HAP-1 (cell line): ENCODE data around the gene COPA.

Experiments
- DNase-seq, 2 experiments: peaks; one replicate each; pipeline ENCODE4 v3.0.0-alpha.2; 2016 to 2020; ENCODE audit warnings: low spot score in 2 of 2
- H3K27me3 ChIP-seq: fragments of 250-450 bp; sonication (Bioruptor Pico); 2 replicates; pipeline ENCODE4 v1.5.1; 2020; ENCODE audit warnings: low read depth, mild to moderate bottlenecking, moderate library complexity
- H3K36me3 ChIP-seq: fragments of 250-450 bp; sonication (Bioruptor Pico); replicated peaks from 2 replicates; pipeline ENCODE4 v1.5.1; 2020; ENCODE audit warnings: mild to moderate bottlenecking
- H3K4me1 ChIP-seq: fragments of 250-450 bp; sonication (Bioruptor Pico); 2 replicates; pipeline ENCODE4 v1.5.1; 2020; ENCODE audit warnings: mild to moderate bottlenecking
- H3K4me3 ChIP-seq: fragments of 250-450 bp; sonication (Bioruptor Pico); 2 replicates; pipeline ENCODE4 v1.5.1; 2020; ENCODE audit warnings: mild to moderate bottlenecking, moderate library complexity
- H3K9me3 ChIP-seq: fragments of 250-450 bp; sonication (Bioruptor Pico); 2 replicates; pipeline ENCODE4 v1.5.1; 2020; ENCODE audit warnings: mild to moderate bottlenecking, moderate library complexity
- in situ Hi-C: fragments of 300-500 bp; cut with MboI; formaldehyde crosslinking; loops from 3 replicates; pipeline ENCODE4 v1.14.3; 2020; ENCODE audit warnings: low sequenced_read_pairs, inconsistent platforms, mixed read lengths

COPA gene

DNA sequence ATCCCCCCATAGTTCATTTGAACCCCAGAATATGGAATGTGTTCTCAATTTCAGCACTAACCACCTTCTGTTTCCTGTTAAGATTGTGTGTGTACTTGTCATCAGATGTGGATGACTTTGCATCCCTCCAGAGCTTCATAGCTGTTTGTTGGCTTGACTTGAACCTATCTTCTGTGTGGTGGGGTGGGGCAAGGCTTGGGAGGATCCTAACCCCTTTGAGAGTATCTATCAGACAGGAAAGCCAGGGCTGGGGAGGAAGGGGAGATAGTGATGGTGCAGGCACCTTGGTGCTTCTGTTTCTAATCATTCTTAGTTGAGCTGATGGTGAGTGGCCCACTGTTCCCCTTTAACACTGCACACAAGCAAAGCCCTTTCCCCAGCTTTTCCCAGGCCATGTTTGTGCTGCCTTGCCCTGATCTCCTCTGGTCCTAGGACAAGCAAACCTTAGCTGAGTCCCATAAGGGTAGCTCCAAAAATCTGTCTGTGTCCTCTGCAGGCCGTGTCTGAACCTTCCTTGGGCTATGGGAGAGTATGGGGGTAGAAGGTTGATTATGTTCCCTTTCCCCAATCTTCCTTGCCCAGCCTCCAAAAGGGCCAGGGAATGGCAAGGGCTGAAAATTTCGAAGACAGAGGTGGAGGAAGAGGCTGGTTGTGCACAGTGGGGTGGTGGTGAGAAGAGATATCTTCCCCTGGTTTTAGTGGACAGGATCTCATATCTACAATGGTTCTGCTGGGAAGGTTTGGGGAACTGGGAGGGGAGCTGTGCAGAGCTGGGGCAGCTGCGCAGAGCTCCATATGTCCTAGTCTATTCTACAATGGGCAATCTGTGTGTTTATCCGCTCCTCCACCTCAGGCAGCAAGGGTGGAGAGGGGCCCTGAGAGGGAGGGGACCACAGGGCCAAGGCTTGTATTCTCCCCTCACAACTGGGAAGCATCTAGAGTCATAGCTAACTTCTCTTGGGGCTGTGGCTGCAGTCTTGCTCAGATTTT, 25.2 kb upstream of the COPA start:
- H3K4me3 ChIP-seq: no peak overlapping the region
- peaks cover 5% of the 10 kb centered on the region for H3K4me1 ChIP-seq
- in situ Hi-C loops: loop anchor here (25.0 kb wide), 1 partner anchor 431 kb away; the partner anchor contains the start of genes IGSF9 and TAGLN2
- H3K27me3 ChIP-seq: no peaks in the 10 kb centered on the region
- no peaks in the 10 kb centered on the region for H3K36me3 ChIP-seq
- DNase-seq: no peak
- H3K9me3 ChIP-seq: no peaks in the 10 kb centered on the region

DNA sequence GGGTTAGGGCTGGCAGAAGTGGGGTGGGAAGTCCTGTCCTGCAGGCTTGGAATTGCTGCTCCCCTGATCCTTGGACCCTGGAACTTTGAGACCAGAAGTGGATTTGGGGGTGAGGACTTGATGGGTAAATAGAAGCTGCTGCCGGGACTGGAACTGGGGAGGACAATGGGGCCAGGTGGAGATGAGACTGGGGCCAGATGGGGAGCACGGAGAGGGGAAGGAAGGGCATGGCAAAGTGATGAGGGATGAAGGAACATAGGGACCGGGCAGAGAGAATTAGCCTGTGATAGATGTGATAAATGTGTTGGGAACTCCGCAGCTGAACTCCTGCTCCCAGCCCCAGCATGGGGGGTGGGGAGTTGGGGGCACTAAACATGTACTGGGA, 24.5 kb upstream of the COPA start:
- no peaks in the 10 kb centered on the region for H3K36me3 ChIP-seq
- in situ Hi-C loops: loop anchor here (25.0 kb wide), 1 partner anchor 430 kb away; the partner anchor contains the start of genes IGSF9 and TAGLN2
- no peak for DNase-seq
- H3K4me3 ChIP-seq: no peak overlapping the region
- H3K9me3 ChIP-seq: no peaks in the 10 kb centered on the region
- H3K27me3 ChIP-seq: no peaks in the 10 kb centered on the region
- H3K4me1 ChIP-seq: peaks cover 13% of the 10 kb centered on the region

DNA sequence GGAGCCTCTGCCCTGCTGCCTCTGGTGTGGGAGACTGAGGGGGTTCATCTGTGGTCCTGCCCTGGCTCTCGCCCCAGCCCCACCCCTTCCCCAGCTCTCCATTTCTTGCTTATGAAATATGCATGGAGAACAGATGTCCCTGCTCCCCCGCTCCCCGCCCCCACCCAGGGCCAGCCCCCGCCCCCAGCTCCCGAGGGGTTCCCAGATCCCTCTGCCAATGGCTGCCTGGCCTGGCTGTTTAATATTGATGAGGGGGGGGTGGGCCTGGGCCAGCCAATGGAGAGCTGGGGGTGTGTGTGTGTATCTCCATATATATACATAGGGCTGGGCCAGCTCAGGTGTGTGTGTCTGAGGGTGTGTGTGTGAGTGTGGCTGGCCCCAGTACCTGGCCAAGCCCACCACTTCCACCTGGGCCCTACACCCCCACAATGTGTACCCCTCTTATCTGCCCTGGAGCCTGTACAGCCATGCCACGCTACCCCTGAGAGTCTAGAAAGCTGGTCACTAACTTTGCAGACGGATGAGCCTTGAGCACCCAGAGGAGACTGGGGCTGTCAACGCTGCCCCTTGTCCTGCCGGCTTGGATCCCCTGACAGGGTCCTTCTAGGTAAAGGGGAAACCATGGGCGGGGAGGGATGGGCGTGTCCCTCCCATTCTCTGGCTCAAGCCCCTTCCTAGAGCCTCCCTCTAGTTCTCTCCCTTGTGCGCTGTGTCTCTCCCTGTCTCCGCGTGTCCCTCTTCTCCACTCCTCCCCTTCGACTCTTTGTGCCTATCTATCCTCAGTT, 23.9 kb upstream of the COPA start, which contains the start of gene NHLH1:
NHLH1 (plus strand) TSS at position 341 of the 785 bp plus-strand sequence. CDS start 3,661 bp downstream, outside the sequence.
- no peaks in the 10 kb centered on the region for H3K36me3 ChIP-seq
- H3K27me3 ChIP-seq: no peaks in the 10 kb centered on the region
- H3K9me3 ChIP-seq: no peaks in the 10 kb centered on the region
- DNase-seq: no peak
- in situ Hi-C loops: loop anchor here (25.0 kb wide), 1 partner anchor 430 kb away; the partner anchor contains the start of genes IGSF9 and TAGLN2
- peaks cover 18% of the 10 kb centered on the region for H3K4me1 ChIP-seq
- H3K4me3 ChIP-seq: no peak within 1 kb of the TSS

DNA sequence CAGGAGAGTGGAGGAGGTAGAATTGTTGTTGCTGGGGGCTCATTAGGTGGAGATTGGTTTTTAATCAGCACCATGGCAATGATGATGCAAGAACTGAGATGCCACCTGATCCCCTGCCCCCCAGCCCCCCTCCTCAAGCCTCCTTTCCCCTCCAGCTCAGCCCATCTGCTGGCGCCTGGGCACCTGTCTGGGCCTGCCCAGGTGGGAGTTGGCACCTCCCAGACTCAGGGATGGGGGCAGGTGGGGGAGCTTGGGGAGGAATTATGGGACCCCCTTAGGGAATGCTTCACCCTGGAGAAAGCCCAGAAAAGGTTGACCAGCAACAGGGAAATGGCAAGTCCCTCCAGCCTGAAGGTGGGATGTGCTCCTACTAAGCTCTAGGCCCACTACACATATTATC, 22.3 kb upstream of the COPA start:
- H3K4me1 ChIP-seq: peaks cover 23% of the 10 kb centered on the region
- no peaks in the 10 kb centered on the region for H3K9me3 ChIP-seq
- in situ Hi-C loops: loop anchor here (25.0 kb wide), 1 partner anchor 428 kb away; the partner anchor contains the start of genes IGSF9 and TAGLN2
- no peak overlapping the region for H3K4me3 ChIP-seq
- peaks cover 11% of the 10 kb centered on the region; the same call in 1 of the 2 replicates for H3K36me3 ChIP-seq
- H3K27me3 ChIP-seq: no peaks in the 10 kb centered on the region
- DNase-seq: no peak

DNA sequence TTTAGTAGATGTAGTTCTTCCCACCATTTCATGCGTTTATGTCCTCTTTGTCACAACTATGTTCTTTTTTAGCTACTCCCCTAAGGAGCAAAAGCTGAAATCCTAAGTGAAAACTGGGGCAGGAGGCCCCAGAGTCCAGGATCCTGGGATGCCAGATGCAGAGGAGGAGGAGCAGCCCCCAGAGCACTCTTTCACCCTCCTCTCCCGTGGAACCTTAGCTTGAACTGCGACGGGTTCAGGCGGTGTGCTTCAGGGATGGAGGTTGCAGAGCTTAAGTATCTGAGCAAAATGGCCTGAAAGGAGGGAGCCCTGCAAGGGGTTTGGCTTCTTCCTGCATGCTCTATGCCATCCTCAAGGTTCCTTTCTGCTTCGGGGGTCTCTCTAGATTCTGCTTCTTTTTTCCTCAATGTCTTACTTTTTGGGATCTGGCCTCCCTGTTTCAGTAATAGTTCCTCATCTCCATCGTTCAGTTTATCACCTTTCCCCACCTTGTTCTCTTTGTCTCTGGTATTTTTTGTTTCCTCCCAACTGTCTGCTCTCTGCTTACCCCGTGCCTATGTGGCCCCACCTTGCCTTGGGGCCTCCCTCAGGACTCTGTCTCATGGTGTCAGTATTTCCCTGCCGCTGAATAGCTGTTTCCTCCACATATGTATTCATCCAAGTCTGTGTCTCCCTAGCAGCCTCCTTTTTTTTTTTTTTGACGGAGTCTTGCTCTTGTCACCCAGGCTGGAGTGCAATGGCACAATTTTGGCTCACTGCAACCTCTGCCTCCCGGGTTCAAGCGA, 21.1 kb upstream of the COPA start:
- DNase-seq: no peak
- Histone ChIP-seq H3K36me3 (peaks cover 15% of the 10 kb centered on the region; the same call in 1 of the 2 replicates), H3K27me3 (no peaks in the 10 kb centered on the region), H3K4me3 (no peak overlapping the region), H3K4me1 (peaks cover 23% of the 10 kb centered on the region), H3K9me3 (no peaks in the 10 kb centered on the region)
- in situ Hi-C loops: loop anchor here (25.0 kb wide), 1 partner anchor 427 kb away; the partner anchor contains the start of genes IGSF9 and TAGLN2

DNA sequence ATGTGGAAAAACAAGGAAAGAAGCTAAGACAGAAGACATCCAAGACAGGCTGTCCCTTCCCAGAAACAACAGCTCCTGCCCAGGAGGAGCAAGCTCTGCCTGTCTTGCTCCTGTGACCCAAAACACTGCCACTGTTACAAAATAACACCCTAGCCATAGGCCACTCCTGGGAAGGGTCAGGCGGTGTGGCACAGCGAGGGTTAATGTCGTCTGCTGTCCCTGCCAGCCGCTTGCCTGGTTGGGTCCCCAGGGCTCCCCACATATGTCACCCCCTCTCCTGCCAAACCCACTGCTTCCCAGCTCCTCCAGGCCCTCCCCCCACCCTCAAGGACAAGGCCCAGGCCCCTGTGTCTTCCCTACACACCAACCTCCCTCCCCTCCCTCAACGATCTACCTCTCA, 20.0 kb upstream of the COPA start:
- Histone ChIP-seq H3K4me1 (peaks cover 23% of the 10 kb centered on the region), H3K36me3 (peaks cover 18% of the 10 kb centered on the region; the same call in 1 of the 2 replicates), H3K27me3 (no peaks in the 10 kb centered on the region), H3K4me3 (no peak overlapping the region), H3K9me3 (no peaks in the 10 kb centered on the region)
- peak in 1 of 2 experiments; percentile 35 for DNase-seq
- in situ Hi-C loops: loop anchor here (25.0 kb wide), 1 partner anchor 426 kb away; the partner anchor contains the start of genes IGSF9 and TAGLN2

DNA sequence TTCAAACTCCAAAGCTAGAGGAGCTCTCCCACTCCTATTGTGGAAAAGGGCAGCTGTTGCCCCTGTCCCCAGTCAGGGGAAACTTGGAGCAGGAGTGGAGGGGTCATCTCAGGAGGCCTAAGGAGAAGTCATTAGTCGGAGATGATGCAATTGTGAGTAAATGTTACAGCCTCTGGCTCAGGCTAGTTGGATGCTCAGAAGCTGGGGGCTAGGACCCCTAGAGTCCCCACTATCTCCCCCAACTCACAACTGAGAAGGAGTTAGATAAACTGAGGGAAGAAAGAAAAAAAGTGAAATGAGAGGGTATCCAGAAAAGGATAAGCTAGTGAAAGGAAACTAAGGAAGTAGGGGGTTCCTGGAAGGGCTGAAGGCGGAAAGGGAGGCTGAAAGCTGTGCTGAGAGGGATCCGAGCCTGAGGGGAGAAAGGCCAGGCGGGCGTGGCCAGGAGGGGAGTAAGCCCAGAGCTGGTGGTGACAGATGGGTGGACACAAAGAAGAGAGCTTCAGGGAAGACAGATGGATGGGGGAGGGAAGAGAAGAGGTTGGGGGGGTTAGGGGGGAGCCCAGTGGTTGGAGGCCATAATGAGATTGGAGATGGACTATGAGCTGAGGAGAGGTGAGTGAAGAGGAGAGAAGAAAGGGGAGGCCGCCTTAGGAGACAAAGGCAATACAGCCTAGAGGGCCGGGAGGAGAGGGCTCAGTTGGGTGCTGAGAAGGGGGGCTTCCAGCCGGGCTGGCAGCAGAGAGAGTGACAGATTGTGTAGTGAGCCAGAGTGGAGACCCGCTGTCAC, 19.3 kb upstream of the COPA start:
- Histone ChIP-seq H3K4me1 (peaks cover 23% of the 10 kb centered on the region), H3K36me3 (peaks cover 21% of the 10 kb centered on the region; the same call in 1 of the 2 replicates), H3K27me3 (no peaks in the 10 kb centered on the region), H3K4me3 (no peak overlapping the region), H3K9me3 (no peaks in the 10 kb centered on the region)
- in situ Hi-C loops: loop anchor here (25.0 kb wide), 1 partner anchor 425 kb away; the partner anchor contains the start of genes IGSF9 and TAGLN2
- DNase-seq: peak; percentile 41 to 79

DNA sequence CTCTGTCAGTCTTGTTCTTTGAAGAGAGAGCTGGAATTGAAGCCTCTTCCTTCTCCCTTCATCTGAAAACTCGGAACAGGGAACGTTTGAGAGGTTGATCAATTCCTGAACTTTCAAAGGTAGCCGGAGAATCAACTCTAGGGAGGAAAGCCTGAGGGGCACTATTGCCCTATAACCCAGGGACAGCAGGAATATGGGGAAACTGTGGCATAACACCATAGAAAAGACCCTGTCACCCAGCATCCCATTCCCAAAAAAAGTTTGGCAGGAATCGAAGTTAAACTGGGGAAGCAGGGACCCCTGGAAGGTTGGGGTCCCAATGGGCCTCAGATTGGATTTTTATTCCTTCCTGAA, 18.7 kb upstream of the COPA start:
- in situ Hi-C loops: loop anchor here (25.0 kb wide), 1 partner anchor 424 kb away; the partner anchor contains the start of genes IGSF9 and TAGLN2
- no peak for DNase-seq
- H3K4me3 ChIP-seq: no peak overlapping the region

DNA sequence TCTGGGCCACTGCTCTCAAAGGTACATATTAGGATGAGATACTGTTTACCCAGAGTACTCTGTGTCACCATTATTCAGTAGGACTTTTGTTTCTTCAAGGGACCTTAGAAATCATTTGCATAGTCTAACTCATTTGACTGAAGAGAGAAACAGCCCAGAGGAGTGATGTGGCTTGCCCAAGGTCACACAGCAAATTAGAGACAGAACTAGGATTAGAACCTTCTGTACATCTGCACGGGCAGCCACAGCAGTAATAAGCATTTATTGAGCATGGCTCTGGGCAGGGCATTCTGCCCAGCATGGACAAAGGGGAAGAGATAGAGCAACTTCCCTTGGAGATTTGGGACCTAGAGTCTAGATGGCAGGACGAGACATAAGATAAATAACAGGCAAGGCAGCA, 18.1 kb upstream of the COPA start:
- no peak overlapping the region for H3K4me3 ChIP-seq
- in situ Hi-C loops: loop anchor here (25.0 kb wide), 1 partner anchor 424 kb away; the partner anchor contains the start of genes IGSF9 and TAGLN2
- H3K36me3 ChIP-seq: peaks cover 30% of the 10 kb centered on the region

More for the DNA sequence above, 18.7 kb upstream of the COPA start:
- Histone ChIP-seq H3K27me3 (no peaks in the 10 kb centered on the region), H3K36me3 (peaks cover 24% of the 10 kb centered on the region; the same call in 1 of the 2 replicates), H3K4me1 (peaks cover 23% of the 10 kb centered on the region), H3K9me3 (no peaks in the 10 kb centered on the region)

DNA sequence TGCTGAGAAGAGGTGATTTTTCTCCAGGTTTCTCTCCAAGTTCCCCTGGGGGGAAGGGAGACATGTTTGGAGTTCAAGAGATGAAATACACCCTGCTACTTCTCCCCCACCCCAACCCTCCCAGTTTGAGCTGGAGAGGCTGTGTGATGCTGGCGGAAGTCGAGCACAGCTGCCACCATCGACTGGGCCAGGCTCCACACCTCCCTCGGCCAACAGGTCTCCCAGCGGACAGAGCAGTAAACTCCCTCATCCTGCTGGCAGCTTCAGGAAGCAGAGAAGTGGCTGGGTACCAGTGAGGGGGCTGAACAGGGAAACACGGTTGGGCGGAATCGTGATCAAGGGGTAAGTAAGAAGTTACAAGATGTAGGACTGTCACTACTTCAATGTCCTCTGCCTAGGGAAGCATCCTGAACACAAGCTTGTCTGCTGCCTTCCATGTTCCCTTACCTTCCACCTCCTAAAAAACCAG, 17.2 kb upstream of the COPA start:
- DNase-seq: no peak
- no peaks in the 10 kb centered on the region for H3K9me3 ChIP-seq
- peaks cover 40% of the 10 kb centered on the region for H3K36me3 ChIP-seq
- no peak overlapping the region for H3K4me3 ChIP-seq
- in situ Hi-C loops: loop anchor here (25.0 kb wide), 1 partner anchor 423 kb away; the partner anchor contains the start of genes IGSF9 and TAGLN2
- H3K27me3 ChIP-seq: no peaks in the 10 kb centered on the region
- peaks cover 23% of the 10 kb centered on the region for H3K4me1 ChIP-seq

More for the DNA sequence above, 18.1 kb upstream of the COPA start:
- DNase-seq: no peak
- Histone ChIP-seq H3K9me3 (no peaks in the 10 kb centered on the region), H3K27me3 (no peaks in the 10 kb centered on the region), H3K4me1 (peaks cover 23% of the 10 kb centered on the region)

DNA sequence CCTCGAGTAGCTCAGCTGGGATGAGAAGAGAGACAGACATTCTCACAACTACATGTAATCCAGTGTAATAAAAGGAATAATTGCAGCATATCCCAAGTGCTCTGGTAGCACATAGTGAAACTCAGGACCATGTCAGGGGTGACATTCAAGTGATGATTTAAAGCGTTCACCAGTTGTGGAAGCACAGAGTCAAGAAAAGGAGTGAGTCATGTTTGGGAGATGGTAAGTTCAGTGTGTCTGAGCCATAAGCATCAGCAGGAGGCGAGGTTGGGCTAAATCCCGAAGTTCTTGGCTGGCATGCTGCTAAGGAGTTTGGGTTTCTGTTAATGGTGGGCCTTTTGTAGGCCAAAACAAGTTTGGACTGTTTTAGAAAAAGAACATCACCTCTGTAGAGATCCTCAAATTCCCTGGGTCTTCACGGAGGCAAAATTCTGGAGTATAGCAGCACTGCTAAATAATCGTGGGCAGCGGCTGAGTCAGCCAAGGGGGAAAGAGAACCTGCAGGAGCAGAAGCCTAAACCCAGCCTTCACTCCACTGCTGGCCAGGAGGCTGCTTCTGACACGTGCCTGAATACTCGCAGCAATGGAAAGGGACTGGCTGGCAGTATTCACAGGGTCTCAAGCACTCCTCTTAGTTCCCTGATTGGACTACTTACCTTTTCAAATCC, 16.6 kb upstream of the COPA start:
- no peaks in the 10 kb centered on the region for H3K9me3 ChIP-seq
- no peak overlapping the region for H3K4me3 ChIP-seq
- DNase-seq: no peak
- in situ Hi-C loops: loop anchor here (25.0 kb wide), 1 partner anchor 422 kb away; the partner anchor contains the start of genes IGSF9 and TAGLN2
- no peaks in the 10 kb centered on the region for H3K27me3 ChIP-seq
- peaks cover 45% of the 10 kb centered on the region for H3K36me3 ChIP-seq
- peaks cover 23% of the 10 kb centered on the region for H3K4me1 ChIP-seq
